ENCODE results near the gene SYT13.

Gene SYT13

GRCh38 chr11:45204761-45205160, 81.4 kb downstream of the SYT13 start:
- no peak for DNase-seq
- H3K36me3 ChIP-seq, result no peaks in the 10 kb centered on the region
- H3K27ac ChIP-seq, result no peak overlapping the region
- no peak overlapping the region for H3K4me3 ChIP-seq (ENCODE audit: low read depth, low read length)
- TF ChIP-seq CTCF (IDR thresholded peaks at IDR 0.05; ENCODE audit: low read depth, low read length), result peak; percentile 37; the same call in 1 of the 2 replicates
- H3K27me3 ChIP-seq (ENCODE audit: insufficient read depth, low read depth, severe bottlenecking), result no peaks in the 10 kb centered on the region
- H3K9me3 ChIP-seq (ENCODE audit: severe bottlenecking), result no peaks in the 10 kb centered on the region

GRCh38 chr11:45193695-45194094, 92.4 kb downstream of the SYT13 start:
- no peaks in the 10 kb centered on the region for H3K27me3 ChIP-seq (ENCODE audit: insufficient read depth, low read depth, severe bottlenecking)
- DNase-seq, result no peak
- no peak overlapping the region for H3K27ac ChIP-seq
- no peaks in the 10 kb centered on the region for H3K36me3 ChIP-seq
- no peak overlapping the region for H3K4me3 ChIP-seq (ENCODE audit: low read depth, low read length)
- no peaks in the 10 kb centered on the region for H3K9me3 ChIP-seq (ENCODE audit: severe bottlenecking)
- TF ChIP-seq CTCF (IDR thresholded peaks at IDR 0.05; ENCODE audit: low read depth, low read length), result no peak

Measured in WERI-Rb-1 (cell line).